GM21515 (cell line): ENCODE data around the gene BOLA2.
"Not testable (repeated sequence)": the region's sequence is repeated elsewhere in the genome, so short reads cannot be mapped to it uniquely, and the experiment has no call there.

Experiments
- ATAC-seq: cut with Tn5 transposase; IDR thresholded peaks from one replicate; pipeline ENCODE4 v1.9.1; 2021; ENCODE audit not compliant: unreplicated experiment

BOLA2 gene

GRCh38 chr16:29454269-29454668, at the start of gene BOLA2, which contains the start of gene SLX1B:
Gene BOLA2, minus strand, starts transcription at chr16:29454351. Its CDS starts 98 bp downstream, at chr16:29454253.
Gene SLX1B, plus strand, starts transcription at chr16:29454533.
- peak; percentile 79 for ATAC-seq

- not testable (repeated sequence) for ATAC-seq
These were observed 28.1 kb upstream of the BOLA2 start for GRCh38 chr16:29482276-29482675.

GRCh38 chr16:29472065-29472464, 17.9 kb upstream of the BOLA2 start:
- not testable (repeated sequence) for ATAC-seq

GRCh38 chr16:29469660-29470059, 15.5 kb upstream of the BOLA2 start:
- peak; percentile 48 for ATAC-seq

- not testable (repeated sequence) for ATAC-seq
These were observed 13.7 kb upstream of the BOLA2 start for GRCh38 chr16:29467654-29468366.

- not testable (repeated sequence) for ATAC-seq
These were observed 12.8 kb upstream of the BOLA2 start for GRCh38 chr16:29466904-29467303.

- not testable (repeated sequence) for ATAC-seq
These were observed 12.1 kb upstream of the BOLA2 start for GRCh38 chr16:29465985-29466824.

- ATAC-seq, result not testable (repeated sequence)
These were observed 6.5 kb upstream of the BOLA2 start for GRCh38 chr16:29460647-29461030.

GRCh38 chr16:29459706-29460646, 5.8 kb upstream of the BOLA2 start, which contains the start of gene SULT1A4:
Gene SULT1A4, plus strand, starts transcription at chr16:29459913. Its CDS starts 1,473 bp downstream, at chr16:29461386.
- ATAC-seq, result not testable (repeated sequence)

GRCh38 chr16:29457660-29458059, 3.5 kb upstream of the BOLA2 start:
- not testable (repeated sequence) for ATAC-seq

- ATAC-seq, result peak; percentile 53
These were observed 677 bp upstream of the BOLA2 start for GRCh38 chr16:29454828-29455227.

- peak; percentile 14 for ATAC-seq
These were observed 397 bp downstream of the BOLA2 start for GRCh38 chr16:29453754-29454153.

GRCh38 chr16:29425390-29425789, 28.8 kb downstream of the BOLA2 start:
- ATAC-seq, result not testable (repeated sequence)

- ATAC-seq, result not testable (repeated sequence)
These were observed 30.6 kb downstream of the BOLA2 start for GRCh38 chr16:29423587-29423986.

GRCh38 chr16:29405249-29405648, 48.9 kb downstream of the BOLA2 start:
- not testable (repeated sequence) for ATAC-seq
